GM12878 (cell line): ENCODE measurements around the gene MFN1. TPM values are rescaled to one million over a fixed set of nuclear protein-coding genes. Genes with fewer than 3 reads are reported as not detected.

Experiments used
- ATAC-seq: fragments of 200-7000 bp; cut with Tn5 transposase; 3 replicates; pipeline ENCODE4 v1.9.1; 2020; ENCODE audit warnings: mild to moderate bottlenecking, moderate library complexity
- BruUV-seq: library from RNA; stranded (reverse); fragments of 400-500 nt; replicated peaks from 2 replicates; lab custom pipeline; 2021; lab: Mats Ljungman, UMichigan
- CTCF ChIA-PET: fragments of 300-600 bp; sonication (Branson Sonifier 250); formaldehyde crosslinking; extraction: SDS; loops from one replicate; lab custom pipeline; 2021; ENCODE audit warnings: inconsistent platforms; lab: Yijun Ruan, JAX
- POLR2A ChIA-PET: fragments of 350-600 bp; formaldehyde crosslinking; extraction: SDS; loops from one replicate; lab custom pipeline; 2021; ENCODE audit warnings: inconsistent platforms; lab: Charles Lee
- RAD21 ChIA-PET: fragments of 300-600 bp; sonication (Branson Sonifier 250); formaldehyde crosslinking; loops from one replicate; lab custom pipeline; 2023; ENCODE audit warnings: antibody characterized with exemption; ENCODE audit not compliant: unreplicated experiment; lab: Charles Lee
- SMC1A ChIA-PET: fragments of 300-600 bp; sonication (Branson Sonifier 250); formaldehyde crosslinking; loops from one replicate; lab custom pipeline; 2023; ENCODE audit not compliant: unreplicated experiment, uncharacterized antibody; lab: Charles Lee
- DNase-seq: peaks from one replicate; pipeline ENCODE4 v3.0.0-alpha.2; 2011; ENCODE audit warnings: low read depth, low spot score
- FAIRE-seq: peaks from 3 replicates; lab custom pipeline; 2011; peaks lifted over from hg19 to GRCh38; lab: Jason Lieb, UNC
- H2AFZ ChIP-seq: 2 replicates; pipeline ENCODE4 v1.6.0; 2011; ENCODE audit warnings: low read depth, low read length, control low read depth; ENCODE audit not compliant: control insufficient read depth
- H3K27ac ChIP-seq: 2 replicates; pipeline ENCODE4 v1.5.1; 2011; ENCODE audit warnings: control low read depth; ENCODE audit not compliant: control insufficient read depth, insufficient read depth
- H3K27me3 ChIP-seq, 2 experiments: replicated peaks in 1 of 2; 2 replicates each; pipeline versions ENCODE4 v1.6.0 to v1.6.1; 2011; ENCODE audit warnings: low read length in 1 of 2; ENCODE audit not compliant: control insufficient read depth in 2 of 2, insufficient read depth in 2 of 2
- H3K36me3 ChIP-seq, 2 experiments: 2 replicates each; pipeline ENCODE4 v1.5.1; 2011; ENCODE audit warnings: low read length in 1 of 2; ENCODE audit not compliant: control insufficient read depth in 2 of 2, insufficient read depth in 2 of 2
- H3K4me1 ChIP-seq: 2 replicates; pipeline ENCODE4 v1.6.1; 2011; ENCODE audit warnings: mild to moderate bottlenecking, low read length, moderate library complexity, mixed read lengths; ENCODE audit not compliant: control insufficient read depth, insufficient read depth
- H3K4me2 ChIP-seq: 2 replicates; pipeline ENCODE4 v1.6.0; 2011; ENCODE audit warnings: control low read depth; ENCODE audit not compliant: control insufficient read depth, insufficient read depth
- H3K4me3 ChIP-seq: fragments of 200-600 bp; sonication (generic); 2 replicates; pipeline ENCODE4 v1.5.1; 2016
- H3K79me2 ChIP-seq: 2 replicates; pipeline ENCODE4 v1.6.0; 2011; ENCODE audit warnings: low read length; ENCODE audit not compliant: control insufficient read depth, insufficient read depth
- H3K9ac ChIP-seq: 2 replicates; pipeline ENCODE4 v1.8.0; 2011; ENCODE audit warnings: low read length, control low read depth, mixed read lengths; ENCODE audit not compliant: control insufficient read depth, insufficient read depth
- H3K9me3 ChIP-seq: replicated peaks from 3 replicates; pipeline ENCODE4 v1.5.1; 2011; ENCODE audit warnings: mild to moderate bottlenecking, low read length; ENCODE audit not compliant: control insufficient read depth, insufficient read depth
- H4K20me1 ChIP-seq: 2 replicates; pipeline ENCODE4 v1.6.0; 2011; ENCODE audit not compliant: control insufficient read depth, insufficient read depth
- HDAC2 ChIP-seq: fragments of 200-600 bp; sonication (generic); IDR thresholded peaks from 2 replicates; pipeline ENCODE4 v1.6.1; 2017
- JUNB ChIP-seq: IDR thresholded peaks from 2 replicates; pipeline ENCODE4 v1.6.1; 2016; ENCODE audit warnings: antibody characterized with exemption, mild to moderate bottlenecking
- MTA2 ChIP-seq: fragments of 450-650 bp; IDR thresholded peaks from 2 replicates; pipeline ENCODE4 v1.6.1; 2016; ENCODE audit warnings: low read depth, mild to moderate bottlenecking, moderate library complexity
- PBX3 ChIP-seq: IDR thresholded peaks from 2 replicates; pipeline ENCODE4 v1.6.1; 2011; ENCODE audit warnings: mild to moderate bottlenecking, low read depth, low read length, moderate library complexity; ENCODE audit not compliant: insufficient replicate concordance
- PKNOX1 ChIP-seq: fragments of 450-650 bp; IDR thresholded peaks from 2 replicates; pipeline ENCODE4 v1.6.1; 2016; ENCODE audit warnings: mild to moderate bottlenecking
- STAT1 ChIP-seq: fragments of 450-650 bp; conservative IDR thresholded peaks from 2 replicates; pipeline ENCODE4 v1.6.1; 2014; ENCODE audit warnings: antibody characterized with exemption, mild to moderate bottlenecking
- ZBTB40 ChIP-seq: fragments of 450-650 bp; IDR thresholded peaks from 2 replicates; pipeline ENCODE4 v1.6.1; 2016; ENCODE audit warnings: mild to moderate bottlenecking, moderate library complexity, borderline replicate concordance
- ZNF217 ChIP-seq: fragments of 450-650 bp; IDR thresholded peaks from 2 replicates; pipeline ENCODE4 v1.6.1; 2017; ENCODE audit warnings: antibody characterized with exemption, mild to moderate bottlenecking
- WGBS: methylation state at CpG from one replicate; pipeline ENCODE4 v1.1.6; 2016; ENCODE audit warnings: low lambda C conversion rate; ENCODE audit not compliant: insufficient replicate concordance, insufficient coverage; ENCODE audit errors: missing lambda C conversion rate; 5-methylcytosine and 5-hydroxymethylcytosine counted together
- in situ Hi-C: fragments of 300-500 bp; cut with MboI; formaldehyde crosslinking; loops from 9 replicates; pipeline ENCODE4 v1.14.3; 2018; ENCODE audit warnings: mixed read lengths
- intact Hi-C: fragments of 100-400 bp; cut with micrococcal nuclease; formaldehyde crosslinking; loops from one replicate; pipeline ENCODE4 v1.14.2; 2022; ENCODE audit not compliant: unreplicated experiment
- polyA plus RNA-seq, 11 experiments: library from polyadenylated mRNA; depleted of rRNA in 4 of 11; unstranded in 6 of 11; stranded (reverse) in 5 of 11; fragments of >200 nt; fragmentation: Nextera tagmentation in 4 of 11; fragmentation: Illumina TruSeq in 1 of 11; extraction: Ambion mirVana in 4 of 11; extraction: Trizol in 1 of 11; gene quantifications; 1 replicate in 1 of 11; 2 replicates in 10 of 11; pipeline versions ENCODE4 v1.2.1 to v1.2.3, GENCODE V29; 2011 to 2016; ENCODE audit warnings: inconsistent platforms in 2 of 11, missing spikeins in 2 of 11, low read depth in 1 of 11
- total RNA-seq, 4 experiments: library from RNA; depleted of rRNA in 3 of 4; stranded (reverse); fragments of >200 nt in 3 of 4; fragmentation: Illumina TruSeq in 1 of 4; extraction: Trizol in 1 of 4; gene quantifications; 2 replicates each; pipeline versions ENCODE4 v1.2.1 to v1.2.3, GENCODE V29; 2013 to 2021

Gene MFN1
- total and polyA plus RNA-seq, 10 of the 15 experiments (the other 5 are each of a cell fraction or from before 2014, with no cell fraction given), result 14.4 to 120 (median 39.8) TPM

GRCh38 chr3:179299999-179300613 is 47.4 kb upstream of the MFN1 start:
- H3K27ac ChIP-seq, result no peak overlapping the region
- RAD21 ChIA-PET, result no interaction called here
- H3K4me1 ChIP-seq, result no peaks in the 10 kb centered on the region
- BruUV-seq, result no TSS peak
- no peak overlapping the region for H3K9ac ChIP-seq
- in situ Hi-C loops, result no loop called here
- TF ChIP-seq ZNF217 (no peak), HDAC2 (no peak), STAT1 (no peak), ZBTB40 (no peak), PKNOX1 (0 out of 2 replicates have a peak, but pooled peaks have one; percentile 9), MTA2 (peak; percentile 44; the same call in 1 of the 2 replicates), JUNB (peak; percentile 46; the same call in 1 of the 2 replicates), PBX3 (no peak)
- H3K27me3 ChIP-seq, result no peaks in the 10 kb centered on the region
- H2AFZ ChIP-seq, result peak overlapping the region; percentile 33; the same call in 1 of the 2 replicates
- FAIRE-seq (no peak), DNase-seq (no peak), ATAC-seq (peak; percentile 77)
- 1% methylated on average over 5 of the region's 5 CpGs for WGBS
- no peaks in the 10 kb centered on the region for H3K79me2 ChIP-seq
- intact Hi-C loops, result no loop called here
- no peaks in the 10 kb centered on the region for H3K9me3 ChIP-seq
- POLR2A ChIA-PET, result interaction anchor here (0.6 kb wide), 1 partner anchor 18 kb away, joined by 3 read pairs; no protein-coding TSS in a partner anchor
- no peaks in the 10 kb centered on the region for H4K20me1 ChIP-seq
- CTCF ChIA-PET, result no interaction called here
- SMC1A ChIA-PET, result no interaction called here
- no peak overlapping the region; the same call in 1 of the 2 replicates for H3K4me2 ChIP-seq
- no peaks in the 10 kb centered on the region for H3K36me3 ChIP-seq
- H3K4me3 ChIP-seq, result no peak overlapping the region
